IPS-18a (cell line): Measurements from ENCODE around the gene DPP4.

Source experiments
- H3K27ac ChIP-seq: one replicate; pipeline ENCODE4 v1.5.1; 2013; ENCODE audit warnings: low read length
- H3K27me3 ChIP-seq: one replicate; pipeline ENCODE4 v1.6.1; 2013; ENCODE audit warnings: mild to moderate bottlenecking, low read length; ENCODE audit not compliant: control insufficient read depth, insufficient read depth
- H3K36me3 ChIP-seq: one replicate; pipeline ENCODE4 v1.6.1; 2013; ENCODE audit warnings: low read depth, low read length; ENCODE audit not compliant: control insufficient read depth
- H3K4me1 ChIP-seq: one replicate; pipeline ENCODE4 v1.6.1; 2013; ENCODE audit warnings: low read depth, low read length; ENCODE audit not compliant: control insufficient read depth
- H3K4me3 ChIP-seq: one replicate; pipeline ENCODE4 v1.5.1; 2013; ENCODE audit warnings: low read length
- H3K9ac ChIP-seq: one replicate; pipeline ENCODE4 v1.6.1; 2013; ENCODE audit warnings: mild to moderate bottlenecking, low read length, moderate library complexity
- H3K9me3 ChIP-seq: one replicate; pipeline ENCODE4 v1.6.1; 2013; ENCODE audit warnings: low read depth, low read length; ENCODE audit not compliant: control insufficient read depth

The DPP4 gene

GRCh38 chr2:161943011-161943410 is 131.0 kb downstream of the DPP4 start:
- H3K4me3 ChIP-seq = no peak overlapping the region

More at GRCh38 chr2:161943011-161943410, 131.0 kb downstream of the DPP4 start:
- Histone ChIP-seq H3K36me3 (no peaks in the 10 kb centered on the region), H3K4me1 (peaks cover 3% of the 10 kb centered on the region), H3K27me3 (no peaks in the 10 kb centered on the region), H3K9me3 (no peaks in the 10 kb centered on the region), H3K27ac (no peak overlapping the region), H3K9ac (no peak overlapping the region)
